PFSK-1 (cell line): ENCODE results near the gene FSTL4.

ENCODE experiments used
- POLR2AphosphoS5 ChIP-seq: IDR thresholded peaks from 2 replicates; pipeline ENCODE4 v1.6.1; 2012; ENCODE audit warnings: low read depth, mild to moderate bottlenecking, control low read depth, low read length, moderate library complexity
- TAF1 ChIP-seq: IDR thresholded peaks from 2 replicates; pipeline ENCODE4 v1.6.1; 2012; ENCODE audit warnings: low read length, control low read depth, borderline replicate concordance; ENCODE audit not compliant: insufficient read depth
- TF ChIP-seq, protein P1 (sequence below), 2 experiments: IDR thresholded peaks; 2 replicates each; pipeline versions ENCODE4 v1.6.1 to v1.8.0; 2011 to 2012; ENCODE audit warnings: low read depth in 2 of 2, low read length in 2 of 2, control low read depth in 1 of 2, inconsistent platforms in 1 of 2, mild to moderate bottlenecking in 1 of 2, moderate library complexity in 1 of 2; ENCODE audit not compliant: insufficient read depth in 1 of 2

DNA sequence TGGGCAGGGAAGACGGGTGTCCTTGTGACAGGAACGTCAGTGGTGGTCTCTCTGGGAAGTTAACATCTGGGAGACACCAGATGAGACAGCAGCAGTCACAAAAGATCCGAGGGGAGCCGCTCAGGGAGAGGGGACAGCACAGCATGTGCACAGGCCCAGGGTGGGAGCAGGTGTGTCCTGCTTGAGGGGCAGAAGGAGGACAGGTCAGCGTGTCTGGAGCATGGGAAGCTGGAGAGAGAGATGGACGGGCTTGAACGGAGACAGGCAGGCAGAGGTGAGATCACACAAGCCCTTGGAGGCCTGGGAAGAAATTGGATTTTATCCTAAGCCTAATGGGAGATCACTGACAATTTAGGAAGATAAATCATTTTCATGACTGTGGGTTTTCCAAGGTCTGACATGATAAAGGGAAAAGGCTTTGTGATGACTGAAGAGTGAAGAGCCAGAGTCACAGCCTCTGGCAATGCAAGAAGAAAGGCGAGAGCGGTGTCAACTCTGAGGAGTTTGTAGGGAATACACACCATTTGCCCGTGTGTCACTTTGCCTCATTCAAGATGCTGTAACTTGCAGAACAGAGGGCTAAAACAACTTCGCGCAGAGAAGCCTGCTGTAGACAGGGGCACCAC, 88.3 kb downstream of the FSTL4 start:
- TF ChIP-seq, protein P1, sequence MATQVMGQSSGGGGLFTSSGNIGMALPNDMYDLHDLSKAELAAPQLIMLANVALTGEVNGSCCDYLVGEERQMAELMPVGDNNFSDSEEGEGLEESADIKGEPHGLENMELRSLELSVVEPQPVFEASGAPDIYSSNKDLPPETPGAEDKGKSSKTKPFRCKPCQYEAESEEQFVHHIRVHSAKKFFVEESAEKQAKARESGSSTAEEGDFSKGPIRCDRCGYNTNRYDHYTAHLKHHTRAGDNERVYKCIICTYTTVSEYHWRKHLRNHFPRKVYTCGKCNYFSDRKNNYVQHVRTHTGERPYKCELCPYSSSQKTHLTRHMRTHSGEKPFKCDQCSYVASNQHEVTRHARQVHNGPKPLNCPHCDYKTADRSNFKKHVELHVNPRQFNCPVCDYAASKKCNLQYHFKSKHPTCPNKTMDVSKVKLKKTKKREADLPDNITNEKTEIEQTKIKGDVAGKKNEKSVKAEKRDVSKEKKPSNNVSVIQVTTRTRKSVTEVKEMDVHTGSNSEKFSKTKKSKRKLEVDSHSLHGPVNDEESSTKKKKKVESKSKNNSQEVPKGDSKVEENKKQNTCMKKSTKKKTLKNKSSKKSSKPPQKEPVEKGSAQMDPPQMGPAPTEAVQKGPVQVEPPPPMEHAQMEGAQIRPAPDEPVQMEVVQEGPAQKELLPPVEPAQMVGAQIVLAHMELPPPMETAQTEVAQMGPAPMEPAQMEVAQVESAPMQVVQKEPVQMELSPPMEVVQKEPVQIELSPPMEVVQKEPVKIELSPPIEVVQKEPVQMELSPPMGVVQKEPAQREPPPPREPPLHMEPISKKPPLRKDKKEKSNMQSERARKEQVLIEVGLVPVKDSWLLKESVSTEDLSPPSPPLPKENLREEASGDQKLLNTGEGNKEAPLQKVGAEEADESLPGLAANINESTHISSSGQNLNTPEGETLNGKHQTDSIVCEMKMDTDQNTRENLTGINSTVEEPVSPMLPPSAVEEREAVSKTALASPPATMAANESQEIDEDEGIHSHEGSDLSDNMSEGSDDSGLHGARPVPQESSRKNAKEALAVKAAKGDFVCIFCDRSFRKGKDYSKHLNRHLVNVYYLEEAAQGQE (IDR thresholded peaks at IDR 0.05; ENCODE audit: insufficient read depth in 1 of 2, low read depth in 2 of 2, low read length in 2 of 2) = no peak
- no peak for TF ChIP-seq POLR2AphosphoS5
- no peak for TF ChIP-seq TAF1
